CD4-positive, CD25-positive, alpha-beta regulatory T cell (primary cell): ENCODE data around the gene DGKZ. TPM values are rescaled to one million over a fixed set of nuclear protein-coding genes. Genes with fewer than 3 reads are reported as not detected.

Experiments
- ATAC-seq, 2 donors: fragments of 150-1000 bp; cut with Tn5 transposase; one replicate each; pipeline ENCODE4 v1.10.0; 2021; ENCODE audit warnings: low read depth in 2 of 2, moderate number of reproducible peaks in 2 of 2, moderate library complexity in 1 of 2
- DNase-seq, 3 donors: peaks; one replicate each; pipeline versions ENCODE4 v3.0.0 to v3.0.0-alpha.2; 2012 to 2022; ENCODE audit warnings: mixed read lengths in 1 of 3
- H3K27ac ChIP-seq: one replicate; pipeline ENCODE4 v1.7.0; 2013; ENCODE audit warnings: mild to moderate bottlenecking, low read length; ENCODE audit not compliant: insufficient read depth, poor library complexity, severe bottlenecking
- H3K27me3 ChIP-seq: one replicate; pipeline ENCODE4 v1.7.0; 2013; ENCODE audit warnings: low read length; ENCODE audit not compliant: control insufficient read depth, insufficient read depth
- H3K36me3 ChIP-seq: one replicate; pipeline ENCODE4 v1.7.0; 2013; ENCODE audit warnings: mild to moderate bottlenecking, low read length, moderate library complexity; ENCODE audit not compliant: control insufficient read depth, insufficient read depth
- H3K4me1 ChIP-seq: 2 replicates; pipeline ENCODE4 v1.7.0; 2013; ENCODE audit warnings: mild to moderate bottlenecking, low read length; ENCODE audit not compliant: insufficient read depth, control insufficient read depth, poor library complexity, severe bottlenecking
- H3K4me3 ChIP-seq: one replicate; pipeline ENCODE4 v1.7.0; 2013; ENCODE audit warnings: low read depth, mild to moderate bottlenecking, low read length, moderate library complexity
- H3K9me3 ChIP-seq, 2 experiments: 1 replicate in 1 of 2; 2 replicates in 1 of 2; pipeline ENCODE4 v1.7.0; 2013; ENCODE audit warnings: low read length in 2 of 2, mild to moderate bottlenecking in 1 of 2, moderate library complexity in 1 of 2; ENCODE audit not compliant: control insufficient read depth in 2 of 2
- H3K27ac Mint-ChIP-seq, 3 donors: one replicate each; pipeline ENCODE4 v1.8.0; 2020 to 2022; ENCODE audit warnings: mild to moderate bottlenecking in 3 of 3, mixed read lengths in 3 of 3, moderate library complexity in 2 of 3
- H3K27me3 Mint-ChIP-seq: one replicate; pipeline ENCODE4 v1.8.0; 2022; ENCODE audit warnings: mild to moderate bottlenecking, mixed read lengths
- H3K36me3 Mint-ChIP-seq: one replicate; pipeline ENCODE4 v1.8.0; 2020; ENCODE audit warnings: mixed read lengths
- H3K4me1 Mint-ChIP-seq, 4 donors: one replicate each; pipeline ENCODE4 v1.8.0; 2020 to 2022; ENCODE audit warnings: mixed read lengths in 4 of 4, mild to moderate bottlenecking in 1 of 4
- H3K4me3 Mint-ChIP-seq, 4 donors: one replicate each; pipeline ENCODE4 v1.8.0; 2020 to 2022; ENCODE audit warnings: mild to moderate bottlenecking in 4 of 4, mixed read lengths in 4 of 4, moderate library complexity in 3 of 4
- H3K9me3 Mint-ChIP-seq, 7 donors: one replicate each; pipeline ENCODE4 v1.8.0; 2020 to 2022; ENCODE audit warnings: mixed read lengths in 7 of 7, mild to moderate bottlenecking in 3 of 7, moderate library complexity in 2 of 7
- polyA plus RNA-seq, 4 donors: library from polyadenylated mRNA; unstranded; fragments of 300-500 nt; fragmentation: Illumina TruSeq; gene quantifications; one replicate each; pipeline ENCODE4 v1.2.3, GENCODE V29; 2021
- total RNA-seq: library from RNA; stranded (reverse); gene quantifications from one replicate; pipeline ENCODE4 v1.2.3, GENCODE V29; 2022

DGKZ gene
- total and polyA plus RNA-seq, 5 donors from 2014 or later, result 36.6 to 234 (median 46.3) TPM

GRCh38 chr11:46427364-46427763 is 80.1 kb downstream of the DGKZ start:
- H3K36me3 ChIP-seq, result peaks cover 41% of the 10 kb centered on the region
- H3K9me3 ChIP-seq, result no peaks in the 10 kb centered on the region
- Mint-ChIP-seq H3K27me3 (no peaks in the 10 kb centered on the region), H3K4me3 (no peak overlapping the region), H3K9me3 (peaks cover 0 to 1% (median 0%) of the 10 kb centered on the region in 7 donors), H3K4me1 (peaks cover 0 to 8% (median under 1%) of the 10 kb centered on the region in 4 donors), H3K36me3 (peaks cover 31% of the 10 kb centered on the region), H3K27ac (no peak overlapping the region)
- DNase-seq, result no peak
- no peaks in the 10 kb centered on the region for H3K4me1 ChIP-seq
- ATAC-seq, result no peak
- H3K4me3 ChIP-seq, result no peak overlapping the region
- H3K27me3 ChIP-seq, result no peaks in the 10 kb centered on the region
- no peak overlapping the region for H3K27ac ChIP-seq

- Mint-ChIP-seq H3K4me3 (no peak overlapping the region), H3K27ac (no peak overlapping the region), H3K4me1 (peaks cover 0 to 8% (median 0%) of the 10 kb centered on the region in 4 donors), H3K36me3 (peaks cover 40% of the 10 kb centered on the region), H3K27me3 (no peaks in the 10 kb centered on the region), H3K9me3 (no peaks in the 10 kb centered on the region)
- H3K9me3 ChIP-seq, result no peaks in the 10 kb centered on the region
- H3K36me3 ChIP-seq, result peaks cover 56% of the 10 kb centered on the region
- ATAC-seq (no peak), DNase-seq (no peak)
- H3K27ac ChIP-seq, result no peak overlapping the region
- H3K4me1 ChIP-seq, result no peaks in the 10 kb centered on the region
- no peak overlapping the region for H3K4me3 ChIP-seq
- no peaks in the 10 kb centered on the region for H3K27me3 ChIP-seq
Observed at GRCh38 chr11:46429717-46430116, 82.5 kb downstream of the DGKZ start.

Other genes with a start within 250 kb of the DGKZ start
- gene PHF21A, start 226.0 kb upstream of the DGKZ start, total RNA-seq, result 111 TPM
- gene PHF21A, start 226.0 kb upstream of the DGKZ start, polyA plus RNA-seq, result 10 to 100 TPM in 1 of 4 donors, 1 to 10 TPM in 3; 6.0 to 11.3 (median 7.8) TPM
- gene CREB3L1, start 69.8 kb upstream of the DGKZ start, total RNA-seq, result not detected
- gene CREB3L1, start 69.8 kb upstream of the DGKZ start, polyA plus RNA-seq, result not detected
- gene MDK, start 34.2 kb downstream of the DGKZ start, total RNA-seq, result 6.1 TPM
- gene MDK, start 34.2 kb downstream of the DGKZ start, polyA plus RNA-seq, result not detected
- 2.8 TPM for gene CHRM4, start 44.3 kb downstream of the DGKZ start, total RNA-seq
- gene CHRM4, start 44.3 kb downstream of the DGKZ start, polyA plus RNA-seq, result 1 to 10 TPM in 1 of 4 donors, under 1 TPM in 2, not detected in 1; 0.15 to 1.1 (median 0.84) TPM
- gene AMBRA1, start 246.6 kb downstream of the DGKZ start, total RNA-seq, result 61.0 TPM
- gene AMBRA1, start 246.6 kb downstream of the DGKZ start, polyA plus RNA-seq, result 10 to 100 TPM in 3 of 4 donors, 1 to 10 TPM in 1; 8.2 to 18.3 (median 12.0) TPM